Liver (tissue), 9 donors: ENCODE measurements around the gene NAV2. TPM values are rescaled to one million over a fixed set of nuclear protein-coding genes. Genes with fewer than 3 reads are reported as not detected.

Experiments used
- DNase-seq: peaks from one replicate; pipeline ENCODE4 v3.0.0-alpha.2; 2017; ENCODE audit warnings: low spot score
- H3K27ac ChIP-seq, 2 donors: one replicate each; pipeline ENCODE4 v1.7.0; 2013; ENCODE audit warnings: inconsistent platforms in 2 of 2, low read length in 2 of 2, control low read depth in 1 of 2, low read depth in 1 of 2, mild to moderate bottlenecking in 1 of 2
- H3K27me3 ChIP-seq, 4 donors: one replicate each; pipeline versions ENCODE4 v1.6.1 to v1.7.0; 2013; ENCODE audit warnings: low read length in 3 of 4, inconsistent platforms in 1 of 4, mild to moderate bottlenecking in 1 of 4, moderate library complexity in 1 of 4; ENCODE audit not compliant: control insufficient read depth in 4 of 4, insufficient read depth in 4 of 4
- H3K36me3 ChIP-seq, 4 donors: one replicate each; pipeline versions ENCODE4 v1.6.1 to v1.7.0; 2013; ENCODE audit warnings: low read length in 3 of 4, mild to moderate bottlenecking in 3 of 4, low read depth in 1 of 4, moderate library complexity in 1 of 4; ENCODE audit not compliant: control insufficient read depth in 4 of 4, insufficient read depth in 3 of 4
- H3K4me1 ChIP-seq, 4 donors: one replicate each; pipeline versions ENCODE4 v1.6.1 to v1.7.0; 2013; ENCODE audit warnings: low read length in 3 of 4, mild to moderate bottlenecking in 3 of 4, moderate library complexity in 1 of 4; ENCODE audit not compliant: control insufficient read depth in 4 of 4, insufficient read depth in 4 of 4
- H3K4me3 ChIP-seq, 3 donors: one replicate each; pipeline versions ENCODE4 v1.6.1 to v1.7.0; 2013; ENCODE audit warnings: low read length in 3 of 3, control low read depth in 1 of 3, low read depth in 1 of 3, mild to moderate bottlenecking in 1 of 3
- H3K9ac ChIP-seq, 2 donors: one replicate each; pipeline ENCODE4 v1.7.0; 2013; ENCODE audit warnings: low read length in 2 of 2, mild to moderate bottlenecking in 2 of 2, moderate library complexity in 2 of 2, control low read depth in 1 of 2, low read depth in 1 of 2
- H3K9me3 ChIP-seq, 4 donors: one replicate each; pipeline versions ENCODE4 v1.6.1 to v1.7.0; 2013; ENCODE audit warnings: low read length in 3 of 4; ENCODE audit not compliant: control insufficient read depth in 4 of 4
- FOXA1 ChIP-seq: IDR thresholded peaks from 2 replicates; pipeline ENCODE4 v1.6.1; 2016; ENCODE audit warnings: antibody characterized with exemption
- FOXA2 ChIP-seq: IDR thresholded peaks from 2 replicates; pipeline ENCODE4 v1.6.1; 2016; ENCODE audit warnings: antibody characterized with exemption
- GABPA ChIP-seq, 2 donors: IDR thresholded peaks in 1 of 2; conservative IDR thresholded peaks in 1 of 2; 2 replicates each; pipeline ENCODE4 v1.6.1; 2016; ENCODE audit warnings: antibody characterized with exemption in 2 of 2, mild to moderate bottlenecking in 1 of 2, moderate library complexity in 1 of 2
- HNF4A ChIP-seq, 2 donors: conservative IDR thresholded peaks; 2 replicates each; pipeline ENCODE4 v1.6.1; 2016; ENCODE audit warnings: antibody characterized with exemption in 2 of 2, mild to moderate bottlenecking in 2 of 2
- JUND ChIP-seq, 2 donors: IDR thresholded peaks; 2 replicates each; pipeline ENCODE4 v1.6.1; 2016; ENCODE audit warnings: antibody characterized with exemption in 2 of 2
- NR2F2 ChIP-seq: IDR thresholded peaks from 2 replicates; pipeline ENCODE4 v1.6.1; 2016; ENCODE audit warnings: antibody characterized with exemption
- RAD21 ChIP-seq, 2 donors: IDR thresholded peaks; 2 replicates each; pipeline ENCODE4 v1.6.1; 2016; ENCODE audit warnings: antibody characterized with exemption in 2 of 2, mild to moderate bottlenecking in 2 of 2
- RXRA ChIP-seq, 2 donors: IDR thresholded peaks; 2 replicates each; pipeline ENCODE4 v1.6.1; 2017 to 2018; ENCODE audit warnings: antibody characterized with exemption in 2 of 2, mild to moderate bottlenecking in 1 of 2
- SP1 ChIP-seq: IDR thresholded peaks from 2 replicates; pipeline ENCODE4 v1.6.1; 2018; ENCODE audit warnings: antibody characterized with exemption, mild to moderate bottlenecking
- TAF1 ChIP-seq: conservative IDR thresholded peaks from 2 replicates; pipeline ENCODE4 v1.6.1; 2016; ENCODE audit warnings: antibody characterized with exemption, mild to moderate bottlenecking
- YY1 ChIP-seq: IDR thresholded peaks from 2 replicates; pipeline ENCODE4 v1.6.1; 2016; ENCODE audit warnings: antibody characterized with exemption, mild to moderate bottlenecking
- WGBS: extraction: QIAGEN DNeasy Blood & Tissue Kit; methylation state at CpG from one replicate; pipeline ENCODE4 v1.1.7; 2013; 5-methylcytosine and 5-hydroxymethylcytosine counted together
- polyA plus RNA-seq, 2 donors: library from polyadenylated mRNA; stranded (reverse) in 1 of 2; unstranded in 1 of 2; fragments of 200-250 nt in 1 of 2; fragments of >200 nt in 1 of 2; fragmentation: Nextera tagmentation in 1 of 2; extraction: Ambion mirVana in 1 of 2; gene quantifications; one replicate each; pipeline versions ENCODE4 v1.2.1 to v1.2.3, GENCODE V29; 2013 to 2015
- total RNA-seq, 2 donors: library from RNA; depleted of rRNA; stranded (reverse); fragments of >200 nt; gene quantifications; one replicate each; pipeline ENCODE4 v1.2.3, GENCODE V29; 2014
- TF ChIP-seq, protein P1 (sequence below): IDR thresholded peaks from 2 replicates; pipeline ENCODE4 v1.6.1; 2016; ENCODE audit warnings: antibody characterized with exemption, mild to moderate bottlenecking
- TF ChIP-seq, protein P2 (sequence below): fragments of 150-350 bp; IDR thresholded peaks from 2 replicates; pipeline ENCODE4 v1.5.1; 2017; ENCODE audit warnings: improper control_type of control experiment, low read depth, low read length; ENCODE audit not compliant: missing input control
- TF ChIP-seq, protein P3 (sequence below): IDR thresholded peaks from 2 replicates; pipeline ENCODE4 v1.6.1; 2016; ENCODE audit warnings: antibody characterized with exemption
- TF ChIP-seq, protein P4 (sequence below): IDR thresholded peaks from 2 replicates; pipeline ENCODE4 v1.6.1; 2016; ENCODE audit warnings: antibody characterized with exemption
- TF ChIP-seq, protein P5 (sequence below): IDR thresholded peaks from 2 replicates; pipeline ENCODE4 v1.6.1; 2016; ENCODE audit warnings: antibody characterized with exemption
- donor health status: healthy.
- donor health status: healthy.
- donor health status: healthy.
- donor health status: healthy.
- donor health status: healthy.

Gene NAV2
- total and polyA plus RNA-seq, 4 donors: 6.3 to 20.5 (median 11.6) TPM

DNA sequence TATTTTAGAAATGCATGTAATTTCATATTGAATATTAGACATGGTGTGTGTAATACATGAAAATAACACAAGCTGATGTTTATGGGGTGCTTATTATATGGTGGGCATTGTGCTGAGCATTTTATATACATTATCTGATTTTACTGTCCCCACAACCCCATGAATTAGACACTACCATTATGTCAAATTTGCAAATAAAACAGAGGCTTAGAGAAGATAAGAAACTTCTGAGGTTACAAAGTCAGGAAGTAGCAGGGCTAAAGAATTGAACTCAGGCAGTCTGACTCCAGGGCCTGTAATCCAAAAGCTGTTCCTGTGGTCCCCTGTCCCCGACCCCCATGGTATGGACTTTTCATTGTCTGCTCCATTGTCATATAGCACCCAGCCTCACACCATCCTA, 49.4 kb upstream of the NAV2 start:
- H3K36me3 ChIP-seq: no peaks in the 10 kb centered on the region
- DNase-seq: no peak
- H3K4me1 ChIP-seq: no peaks in the 10 kb centered on the region
- H3K27ac ChIP-seq: no peak overlapping the region
- H3K9me3 ChIP-seq: no peaks in the 10 kb centered on the region
- H3K9ac ChIP-seq: no peak overlapping the region
- H3K27me3 ChIP-seq: no peaks in the 10 kb centered on the region
- WGBS: 33% methylated on average over 1 of the region's 1 CpG
- no peak overlapping the region for H3K4me3 ChIP-seq
- TF ChIP-seq HNF4A (conservative IDR thresholded peaks at IDR 0.05) (no peak), JUND (IDR thresholded peaks at IDR 0.05) (no peak), NR2F2 (no peak), YY1 (no peak), FOXA1 (no peak), GABPA (IDR thresholded peaks at IDR 0.05 in 1 of 2, conservative IDR thresholded peaks at IDR 0.05 in 1 of 2) (no peak), RXRA (IDR thresholded peaks at IDR 0.05) (no peak)
- TF ChIP-seq, protein P1, sequence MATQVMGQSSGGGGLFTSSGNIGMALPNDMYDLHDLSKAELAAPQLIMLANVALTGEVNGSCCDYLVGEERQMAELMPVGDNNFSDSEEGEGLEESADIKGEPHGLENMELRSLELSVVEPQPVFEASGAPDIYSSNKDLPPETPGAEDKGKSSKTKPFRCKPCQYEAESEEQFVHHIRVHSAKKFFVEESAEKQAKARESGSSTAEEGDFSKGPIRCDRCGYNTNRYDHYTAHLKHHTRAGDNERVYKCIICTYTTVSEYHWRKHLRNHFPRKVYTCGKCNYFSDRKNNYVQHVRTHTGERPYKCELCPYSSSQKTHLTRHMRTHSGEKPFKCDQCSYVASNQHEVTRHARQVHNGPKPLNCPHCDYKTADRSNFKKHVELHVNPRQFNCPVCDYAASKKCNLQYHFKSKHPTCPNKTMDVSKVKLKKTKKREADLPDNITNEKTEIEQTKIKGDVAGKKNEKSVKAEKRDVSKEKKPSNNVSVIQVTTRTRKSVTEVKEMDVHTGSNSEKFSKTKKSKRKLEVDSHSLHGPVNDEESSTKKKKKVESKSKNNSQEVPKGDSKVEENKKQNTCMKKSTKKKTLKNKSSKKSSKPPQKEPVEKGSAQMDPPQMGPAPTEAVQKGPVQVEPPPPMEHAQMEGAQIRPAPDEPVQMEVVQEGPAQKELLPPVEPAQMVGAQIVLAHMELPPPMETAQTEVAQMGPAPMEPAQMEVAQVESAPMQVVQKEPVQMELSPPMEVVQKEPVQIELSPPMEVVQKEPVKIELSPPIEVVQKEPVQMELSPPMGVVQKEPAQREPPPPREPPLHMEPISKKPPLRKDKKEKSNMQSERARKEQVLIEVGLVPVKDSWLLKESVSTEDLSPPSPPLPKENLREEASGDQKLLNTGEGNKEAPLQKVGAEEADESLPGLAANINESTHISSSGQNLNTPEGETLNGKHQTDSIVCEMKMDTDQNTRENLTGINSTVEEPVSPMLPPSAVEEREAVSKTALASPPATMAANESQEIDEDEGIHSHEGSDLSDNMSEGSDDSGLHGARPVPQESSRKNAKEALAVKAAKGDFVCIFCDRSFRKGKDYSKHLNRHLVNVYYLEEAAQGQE: no peak
- TF ChIP-seq, protein P2, sequence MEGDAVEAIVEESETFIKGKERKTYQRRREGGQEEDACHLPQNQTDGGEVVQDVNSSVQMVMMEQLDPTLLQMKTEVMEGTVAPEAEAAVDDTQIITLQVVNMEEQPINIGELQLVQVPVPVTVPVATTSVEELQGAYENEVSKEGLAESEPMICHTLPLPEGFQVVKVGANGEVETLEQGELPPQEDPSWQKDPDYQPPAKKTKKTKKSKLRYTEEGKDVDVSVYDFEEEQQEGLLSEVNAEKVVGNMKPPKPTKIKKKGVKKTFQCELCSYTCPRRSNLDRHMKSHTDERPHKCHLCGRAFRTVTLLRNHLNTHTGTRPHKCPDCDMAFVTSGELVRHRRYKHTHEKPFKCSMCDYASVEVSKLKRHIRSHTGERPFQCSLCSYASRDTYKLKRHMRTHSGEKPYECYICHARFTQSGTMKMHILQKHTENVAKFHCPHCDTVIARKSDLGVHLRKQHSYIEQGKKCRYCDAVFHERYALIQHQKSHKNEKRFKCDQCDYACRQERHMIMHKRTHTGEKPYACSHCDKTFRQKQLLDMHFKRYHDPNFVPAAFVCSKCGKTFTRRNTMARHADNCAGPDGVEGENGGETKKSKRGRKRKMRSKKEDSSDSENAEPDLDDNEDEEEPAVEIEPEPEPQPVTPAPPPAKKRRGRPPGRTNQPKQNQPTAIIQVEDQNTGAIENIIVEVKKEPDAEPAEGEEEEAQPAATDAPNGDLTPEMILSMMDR: no peak

DNA sequence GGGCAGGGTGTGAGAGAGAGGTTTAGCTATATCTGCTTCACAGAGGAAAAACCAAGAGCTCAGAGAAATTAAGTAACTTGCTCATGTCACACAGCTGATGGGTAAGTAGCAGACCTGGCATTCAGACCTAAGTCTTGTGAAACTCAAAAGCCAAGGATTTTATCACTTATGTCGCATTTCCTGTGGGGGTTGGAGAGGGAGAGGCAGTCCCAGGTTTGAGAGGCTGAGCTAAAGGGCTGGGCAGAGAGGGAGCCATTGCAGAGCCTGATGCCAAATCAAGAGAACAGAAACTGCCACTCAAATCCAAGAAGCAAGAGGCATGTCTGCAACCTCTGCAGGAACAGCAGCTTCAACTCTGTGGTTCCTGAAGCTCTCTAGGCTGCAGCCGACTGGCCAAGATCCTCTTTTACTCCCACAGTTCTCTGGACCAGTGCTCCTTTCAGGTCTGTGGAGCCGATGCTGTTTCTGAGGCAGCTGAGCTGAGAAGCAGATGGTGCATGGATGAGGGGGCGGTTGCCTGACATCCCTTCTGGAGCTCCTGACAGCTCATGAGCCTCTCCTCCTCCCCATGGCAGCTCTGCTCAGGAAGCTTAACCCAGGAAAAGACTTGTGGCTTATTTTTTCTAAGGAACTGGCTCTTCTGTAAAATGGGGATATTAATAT, 47.6 kb upstream of the NAV2 start:
- DNase-seq: no peak
- WGBS: 76% methylated on average over 4 of the region's 4 CpGs
- Histone ChIP-seq H3K9me3 (no peaks in the 10 kb centered on the region), H3K9ac (no peak overlapping the region), H3K27me3 (no peaks in the 10 kb centered on the region), H3K4me1 (no peaks in the 10 kb centered on the region), H3K27ac (no peak overlapping the region), H3K36me3 (no peaks in the 10 kb centered on the region), H3K4me3 (no peak overlapping the region)
- TF ChIP-seq GABPA (IDR thresholded peaks at IDR 0.05 in 1 of 2, conservative IDR thresholded peaks at IDR 0.05 in 1 of 2) (no peak), FOXA2 (no peak), JUND (IDR thresholded peaks at IDR 0.05) (no peak), YY1 (no peak), SP1 (no peak), RXRA (IDR thresholded peaks at IDR 0.05) (no peak), TAF1 (no peak), RAD21 (IDR thresholded peaks at IDR 0.05) (no peak)
- TF ChIP-seq, protein P3, sequence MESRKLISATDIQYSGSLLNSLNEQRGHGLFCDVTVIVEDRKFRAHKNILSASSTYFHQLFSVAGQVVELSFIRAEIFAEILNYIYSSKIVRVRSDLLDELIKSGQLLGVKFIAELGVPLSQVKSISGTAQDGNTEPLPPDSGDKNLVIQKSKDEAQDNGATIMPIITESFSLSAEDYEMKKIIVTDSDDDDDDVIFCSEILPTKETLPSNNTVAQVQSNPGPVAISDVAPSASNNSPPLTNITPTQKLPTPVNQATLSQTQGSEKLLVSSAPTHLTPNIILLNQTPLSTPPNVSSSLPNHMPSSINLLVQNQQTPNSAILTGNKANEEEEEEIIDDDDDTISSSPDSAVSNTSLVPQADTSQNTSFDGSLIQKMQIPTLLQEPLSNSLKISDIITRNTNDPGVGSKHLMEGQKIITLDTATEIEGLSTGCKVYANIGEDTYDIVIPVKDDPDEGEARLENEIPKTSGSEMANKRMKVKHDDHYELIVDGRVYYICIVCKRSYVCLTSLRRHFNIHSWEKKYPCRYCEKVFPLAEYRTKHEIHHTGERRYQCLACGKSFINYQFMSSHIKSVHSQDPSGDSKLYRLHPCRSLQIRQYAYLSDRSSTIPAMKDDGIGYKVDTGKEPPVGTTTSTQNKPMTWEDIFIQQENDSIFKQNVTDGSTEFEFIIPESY: no peak
- TF ChIP-seq, protein P4, sequence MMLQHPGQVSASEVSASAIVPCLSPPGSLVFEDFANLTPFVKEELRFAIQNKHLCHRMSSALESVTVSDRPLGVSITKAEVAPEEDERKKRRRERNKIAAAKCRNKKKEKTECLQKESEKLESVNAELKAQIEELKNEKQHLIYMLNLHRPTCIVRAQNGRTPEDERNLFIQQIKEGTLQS: no peak
- TF ChIP-seq, protein P2: no peak
- TF ChIP-seq, protein P5, sequence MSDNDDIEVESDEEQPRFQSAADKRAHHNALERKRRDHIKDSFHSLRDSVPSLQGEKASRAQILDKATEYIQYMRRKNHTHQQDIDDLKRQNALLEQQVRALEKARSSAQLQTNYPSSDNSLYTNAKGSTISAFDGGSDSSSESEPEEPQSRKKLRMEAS: no peak
